ENCODE data around the gene MBD4.

- TF ChIP-seq ELK1 (IDR thresholded peaks at IDR 0.05; ENCODE audit: low read depth, low read length) (no peak), CTCF (IDR thresholded peaks at IDR 0.05) (no peak), RFX5 (IDR thresholded peaks at IDR 0.05) (no peak), CHD2 (IDR thresholded peaks at IDR 0.05; ENCODE audit: low read length, partially characterized antibody) (no peak), USF2 (IDR thresholded peaks at IDR 0.05) (no peak), JUNB (IDR thresholded peaks at IDR 0.05) (no peak), MAX (IDR thresholded peaks at IDR 0.05) (no peak)
Measured at GRCh38 chr3:129403450-129403849, 36.3 kb downstream of the MBD4 start.

All from A549 (cell line).